Measurements from ENCODE around the gene MKS1.

The MKS1 gene

DNA sequence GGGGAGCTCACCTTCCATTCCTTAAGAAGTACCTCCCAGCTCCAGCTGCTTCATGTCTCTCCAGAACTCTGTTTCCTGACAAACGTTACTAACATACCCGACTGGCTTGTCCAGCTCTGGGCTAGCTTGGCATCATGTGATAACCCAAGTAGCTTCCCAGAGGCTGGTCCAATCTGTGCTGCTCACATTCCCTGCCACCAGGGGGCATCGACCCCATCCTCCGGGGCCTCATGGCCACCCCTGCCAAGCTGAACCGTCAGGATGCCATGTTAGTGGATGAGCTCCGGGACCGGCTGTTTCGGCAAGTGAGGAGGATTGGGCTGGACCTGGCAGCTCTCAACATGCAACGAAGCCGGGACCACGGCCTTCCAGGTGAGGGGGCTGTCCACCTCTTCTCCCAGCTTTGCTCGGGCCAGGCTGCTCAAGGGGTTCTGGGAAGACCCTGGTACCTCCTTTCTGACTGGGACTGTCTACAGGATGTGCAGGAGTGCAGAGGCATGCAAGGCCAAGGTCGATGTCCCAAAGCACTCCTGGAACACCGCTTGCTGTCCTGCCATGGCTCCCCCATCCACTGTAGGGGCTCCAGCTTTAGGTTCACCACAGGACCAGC, 18.9 kb downstream of the MKS1 start:
- DNase-seq (ENCODE audit: low read depth), result peak; percentile 21

DNA sequence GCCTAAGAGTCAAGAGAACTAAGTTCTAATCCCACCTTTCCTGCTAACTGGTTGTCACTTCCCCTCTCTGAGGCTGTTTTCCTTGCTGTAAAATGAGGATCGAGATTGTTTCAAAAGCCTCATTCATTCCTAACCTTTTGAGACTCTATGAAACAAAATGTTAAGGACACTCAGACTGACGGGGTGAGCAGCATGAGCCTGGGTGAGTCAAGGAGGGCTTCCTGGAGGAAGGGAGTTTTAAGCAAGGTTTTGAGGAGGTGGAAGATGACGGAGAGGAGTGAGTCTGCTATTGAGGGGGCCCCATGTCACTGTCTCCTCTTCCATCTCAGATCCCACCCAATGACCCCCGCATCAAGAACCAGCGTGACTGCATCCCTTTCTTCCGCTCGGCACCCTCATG, 22.4 kb downstream of the MKS1 start:
- no peak for DNase-seq (ENCODE audit: low read depth)

DNA sequence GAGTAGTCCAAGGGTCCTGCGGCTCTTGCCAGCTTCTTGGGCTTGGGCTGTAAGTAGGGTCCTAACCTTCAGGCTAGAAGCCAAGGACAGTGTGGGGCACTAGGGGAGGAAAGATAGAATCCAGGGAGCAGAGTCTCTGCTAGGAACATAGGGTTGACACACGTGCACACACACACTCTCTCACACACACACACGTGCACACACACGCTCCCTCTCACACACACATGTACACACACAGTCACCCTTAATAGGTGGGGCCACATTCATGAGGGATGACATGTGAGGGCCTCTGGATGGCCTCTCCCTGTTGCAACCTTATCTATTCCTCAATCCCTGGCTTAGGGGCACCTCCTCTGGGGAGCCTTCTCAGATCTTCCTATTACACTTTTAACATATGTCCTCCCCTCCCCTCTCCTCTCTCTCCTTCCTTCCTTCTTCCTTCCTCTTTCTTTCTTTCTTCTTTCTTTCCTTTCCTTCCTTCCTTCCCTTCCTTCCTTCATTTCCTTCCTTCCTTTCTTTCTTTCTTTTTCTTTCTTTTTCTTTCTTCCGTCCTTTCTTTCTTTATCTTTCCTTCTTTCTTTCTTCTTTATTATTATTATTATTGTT, 23.4 kb downstream of the MKS1 start:
- no peak for DNase-seq (ENCODE audit: low read depth)

DNA sequence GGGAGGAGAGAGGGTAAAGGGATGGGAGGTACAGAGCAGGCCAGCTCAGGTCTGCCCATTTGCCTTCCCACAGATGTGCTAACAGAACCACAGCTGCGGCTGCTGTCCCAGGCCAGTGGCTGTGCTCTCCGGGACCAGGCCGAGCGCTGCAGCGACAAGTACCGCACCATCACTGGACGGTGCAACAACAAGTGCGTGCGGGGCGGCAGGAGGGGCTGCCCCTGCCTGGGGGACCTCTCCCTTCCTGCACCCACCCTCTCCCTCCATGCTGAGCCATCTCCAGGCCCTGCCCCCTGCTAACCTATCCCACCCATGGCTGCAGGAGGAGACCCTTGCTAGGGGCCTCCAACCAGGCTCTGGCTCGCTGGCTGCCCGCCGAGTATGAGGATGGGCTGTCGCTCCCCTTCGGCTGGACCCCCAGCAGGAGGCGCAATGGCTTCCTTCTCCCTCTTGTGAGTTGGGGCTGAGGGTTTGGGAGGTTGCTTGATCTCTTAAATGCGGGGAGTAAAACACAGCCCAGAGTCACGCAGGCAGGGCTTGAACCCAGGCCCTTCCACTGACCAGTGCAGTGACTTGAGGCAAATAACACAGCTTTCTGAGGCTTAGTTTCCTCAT, 25.3 kb downstream of the MKS1 start:
- DNase-seq (ENCODE audit: low read depth), result no peak

DNA sequence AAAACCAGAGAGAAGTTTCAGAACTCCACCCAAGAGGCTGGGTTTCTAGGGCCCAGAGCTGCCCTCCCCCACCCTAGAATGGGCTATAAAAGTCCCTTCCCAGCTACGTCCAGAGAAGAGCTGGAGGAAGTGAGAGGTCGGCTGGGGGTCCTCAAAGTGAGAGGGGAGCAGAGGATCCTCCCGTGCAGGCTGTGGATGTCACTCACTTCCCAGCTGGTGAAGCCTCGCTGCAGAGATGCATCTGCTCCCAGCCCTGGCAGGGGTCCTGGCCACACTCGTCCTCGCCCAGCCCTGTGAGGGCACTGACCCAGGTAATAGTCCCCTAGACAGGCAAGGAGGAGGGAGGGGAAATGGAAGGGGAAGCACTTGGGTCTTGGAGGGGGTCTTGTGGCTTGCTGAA, 26.4 kb downstream of the MKS1 start, which contains the start of gene EPX:
Gene EPX, plus strand, starts transcription at position 115 of the 400 bp plus-strand sequence. Its CDS starts 121 bp downstream, at position 236.
- no peak for DNase-seq (ENCODE audit: low read depth)

DNA sequence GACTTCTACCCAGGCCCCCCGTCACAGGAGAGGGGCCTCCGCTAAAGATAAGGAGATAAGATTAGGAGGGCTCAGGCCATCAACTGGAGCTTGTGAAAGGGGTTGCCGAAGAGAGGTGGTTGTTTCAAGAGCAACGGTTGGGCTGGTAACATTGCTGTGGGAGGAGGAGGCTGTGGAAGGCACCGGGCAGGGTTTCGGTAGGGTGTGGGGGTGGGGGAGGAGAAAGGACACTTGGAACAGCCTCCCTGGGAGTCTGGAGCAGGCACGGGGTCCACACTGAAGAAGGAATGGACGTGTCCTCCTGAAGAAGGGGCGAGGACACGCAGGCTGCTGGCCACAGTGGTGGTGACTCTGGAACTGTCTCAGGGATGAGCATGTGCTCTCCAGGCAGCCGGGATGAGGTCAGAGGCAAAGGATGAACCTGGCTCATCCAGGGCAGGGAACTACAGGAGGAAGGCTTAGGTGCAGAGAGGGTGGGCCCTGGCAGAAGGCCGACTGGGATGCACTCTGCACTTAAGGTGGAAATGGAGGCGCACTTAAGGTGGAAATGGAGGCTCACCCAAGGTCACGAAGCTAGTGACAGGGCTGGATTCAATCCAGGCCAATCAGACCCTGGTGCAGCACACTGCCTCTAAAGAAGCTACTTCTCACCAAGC, 27.7 kb downstream of the MKS1 start:
- no peak for DNase-seq (ENCODE audit: low read depth)

DNA sequence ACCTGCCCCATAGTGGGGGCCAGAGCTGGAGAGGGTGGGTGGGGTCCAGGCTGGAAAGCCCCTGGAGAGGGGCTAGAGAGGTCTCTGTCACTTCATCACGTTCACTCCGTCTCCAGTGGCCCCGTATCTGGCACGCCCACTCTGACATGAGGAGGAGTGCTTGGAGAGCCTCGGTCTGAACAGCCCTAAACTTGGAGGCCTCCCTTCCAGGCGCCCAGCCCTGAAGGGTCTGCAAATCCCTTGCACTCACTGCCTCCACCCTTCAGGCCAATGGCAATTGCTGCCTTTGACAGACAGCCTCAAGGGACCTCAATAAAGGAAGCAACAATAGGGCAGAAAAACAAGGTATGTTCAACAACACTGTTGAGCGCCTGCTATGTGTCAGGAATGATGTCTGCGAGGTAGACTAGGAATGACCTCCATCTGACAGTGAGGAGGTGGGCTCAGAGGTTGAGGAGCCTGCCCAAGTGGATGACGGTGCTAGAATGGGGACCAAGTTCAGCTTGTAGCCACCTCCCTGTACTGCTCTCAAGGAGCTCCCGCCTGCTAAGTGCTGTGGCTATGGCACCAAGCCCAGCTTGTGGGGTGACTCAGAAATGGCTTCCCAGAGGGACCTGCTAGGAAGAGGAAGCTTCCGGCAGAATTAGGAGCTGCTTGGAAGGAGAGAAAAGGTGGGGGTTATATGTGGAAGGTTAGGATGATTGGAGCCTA, 29.5 kb downstream of the MKS1 start:
- no peak for DNase-seq (ENCODE audit: low read depth)

DNA sequence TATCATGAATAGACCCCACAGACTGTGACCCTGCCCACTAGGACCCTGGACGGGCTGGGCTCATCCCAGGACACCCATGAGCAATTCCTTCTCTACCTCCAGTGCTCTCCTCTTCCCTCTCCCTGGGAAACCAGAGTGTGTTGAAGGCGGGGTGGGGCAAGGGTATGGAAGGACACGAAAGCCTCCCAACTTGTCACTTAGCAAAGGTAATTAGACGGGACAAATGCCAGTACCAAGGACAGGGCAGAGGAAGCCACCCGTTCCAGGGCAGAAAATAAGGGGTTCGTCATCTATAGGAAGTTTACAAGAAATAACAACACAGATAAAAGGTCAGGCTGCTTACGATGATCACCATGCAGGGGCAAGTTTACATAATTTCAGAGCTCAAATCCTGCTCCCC, 31.4 kb downstream of the MKS1 start:
- DNase-seq (ENCODE audit: low read depth), result no peak

DNA sequence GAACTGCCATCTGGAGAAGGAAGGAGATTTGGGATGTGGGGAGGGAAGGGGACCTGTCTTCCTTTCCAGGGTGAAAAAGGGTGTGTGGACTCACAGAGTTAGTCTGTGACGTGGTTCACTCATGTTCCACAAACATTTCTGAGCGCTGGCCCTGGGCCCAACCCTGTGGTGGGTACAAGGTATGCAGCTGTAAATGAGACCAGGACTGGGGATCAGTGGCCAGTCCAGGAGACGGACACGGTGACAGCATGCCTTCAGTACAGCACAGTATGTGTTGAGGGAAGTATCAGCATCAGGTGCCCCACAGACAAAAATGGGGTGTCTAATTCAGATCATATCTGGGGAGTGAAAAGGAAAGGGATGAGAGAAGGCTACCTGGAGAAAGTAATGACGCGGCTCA, 32.0 kb downstream of the MKS1 start:
- no peak for DNase-seq (ENCODE audit: low read depth)

DNA sequence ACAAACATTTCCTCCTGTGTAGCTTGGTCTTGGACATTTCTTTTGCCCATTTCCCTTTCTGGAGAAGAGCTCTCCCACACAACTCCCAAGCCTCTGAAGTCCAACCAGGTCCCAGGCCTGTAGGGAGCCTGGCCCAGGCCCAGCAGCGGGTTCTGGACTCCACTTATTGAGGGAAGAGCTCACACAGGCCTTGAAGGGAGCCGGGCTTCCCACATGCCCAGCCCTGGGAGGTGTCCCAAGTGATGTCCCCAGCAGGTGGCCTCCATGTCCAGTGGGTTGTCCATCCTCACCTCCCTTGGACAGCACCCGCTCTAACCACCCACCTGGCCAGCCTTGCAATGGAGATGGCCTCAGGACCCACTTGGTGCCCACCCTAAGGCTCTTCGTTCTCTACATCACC, 32.5 kb downstream of the MKS1 start:
- DNase-seq (ENCODE audit: low read depth), result no peak

DNA sequence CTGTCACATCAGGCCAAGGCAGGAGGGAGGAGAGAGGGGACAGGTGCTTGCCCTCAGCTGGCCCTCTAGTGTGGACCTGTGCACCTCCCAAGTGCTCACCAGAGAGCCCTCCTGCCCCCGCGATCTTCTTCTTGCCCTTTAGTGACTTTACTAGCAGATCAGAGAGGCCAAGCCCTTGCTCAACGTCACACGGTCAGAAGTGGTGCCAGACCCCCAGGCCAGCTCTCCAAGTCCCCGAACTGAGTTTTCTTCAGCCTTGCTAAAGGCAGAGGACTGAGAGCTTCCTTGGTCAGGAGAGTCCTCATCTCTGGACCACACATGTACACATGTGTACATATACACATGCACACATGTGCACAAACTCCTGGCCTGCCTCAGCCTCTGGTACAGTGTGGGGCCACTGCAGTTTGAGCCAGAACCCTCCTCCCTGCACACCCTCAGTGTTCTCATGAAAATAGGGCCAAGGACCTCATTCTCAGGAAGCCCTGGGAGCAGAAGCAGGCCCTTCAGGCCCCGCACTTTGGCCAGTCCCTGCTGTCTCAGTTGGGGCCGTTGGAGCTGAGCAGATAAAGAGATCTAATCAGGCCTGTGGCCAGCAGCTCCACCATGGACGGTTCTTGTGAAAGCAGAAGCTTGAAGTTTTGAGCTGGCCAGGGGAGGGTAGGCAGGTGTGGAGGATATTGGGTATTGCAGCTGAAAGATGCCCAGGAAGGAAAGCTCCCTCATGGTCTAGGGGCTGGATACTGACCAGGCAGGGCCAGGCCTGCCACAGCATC, 33.9 kb downstream of the MKS1 start:
- no peak for DNase-seq (ENCODE audit: low read depth)

DNA sequence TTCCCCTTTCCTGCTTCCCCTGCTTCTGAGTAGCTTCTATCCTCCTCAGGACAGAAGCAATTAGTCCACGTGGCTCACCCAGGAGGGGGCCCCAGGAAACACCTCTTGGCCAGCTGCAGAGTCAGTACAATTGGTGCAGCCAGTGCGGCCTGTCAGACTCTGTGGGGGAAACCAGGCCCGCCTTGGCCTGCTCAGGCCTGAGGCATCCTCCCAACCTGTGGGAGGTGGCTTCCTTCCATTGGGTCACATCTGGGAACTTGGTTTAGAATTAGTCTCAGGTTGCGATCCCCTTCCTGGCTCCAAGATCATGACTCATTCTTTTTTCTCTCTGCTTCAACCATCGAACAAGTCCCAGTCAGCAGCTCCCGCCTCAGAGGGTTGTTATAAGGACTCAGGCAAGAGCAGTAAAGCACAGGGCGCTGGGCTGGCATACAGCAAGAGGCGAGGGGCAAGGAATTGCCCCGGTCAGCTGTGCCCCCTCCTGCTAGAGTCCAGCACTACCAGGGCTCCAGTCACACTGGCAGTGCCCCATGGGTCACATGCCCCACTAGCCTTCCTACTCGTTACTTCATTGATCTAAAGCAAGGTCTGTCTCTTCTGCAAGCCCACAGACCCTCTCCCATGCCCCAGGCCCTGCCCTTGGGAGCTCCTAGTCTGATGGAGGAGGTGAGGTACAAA, 34.6 kb downstream of the MKS1 start:
- no peak for DNase-seq (ENCODE audit: low read depth)

DNA sequence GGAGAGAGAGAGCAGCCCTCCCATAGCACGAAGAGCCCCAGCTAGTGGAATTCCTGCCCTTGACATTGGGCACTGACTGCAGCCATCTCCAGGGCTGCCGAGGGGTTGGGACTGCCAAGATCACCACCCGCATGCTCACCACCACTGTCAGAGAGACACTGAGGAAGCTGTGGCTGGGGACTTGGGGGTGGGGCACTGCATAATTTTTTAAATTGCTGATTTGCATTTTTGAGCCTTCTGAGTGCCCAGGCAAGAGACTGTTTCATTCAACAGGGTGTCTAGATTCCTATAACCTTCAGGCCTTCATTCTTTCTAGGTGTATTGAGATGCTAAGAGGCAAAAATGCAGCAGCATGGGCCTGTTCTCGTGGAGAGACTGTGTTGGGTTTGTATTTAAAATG, 35.5 kb downstream of the MKS1 start:
- DNase-seq (ENCODE audit: low read depth), result no peak

DNA sequence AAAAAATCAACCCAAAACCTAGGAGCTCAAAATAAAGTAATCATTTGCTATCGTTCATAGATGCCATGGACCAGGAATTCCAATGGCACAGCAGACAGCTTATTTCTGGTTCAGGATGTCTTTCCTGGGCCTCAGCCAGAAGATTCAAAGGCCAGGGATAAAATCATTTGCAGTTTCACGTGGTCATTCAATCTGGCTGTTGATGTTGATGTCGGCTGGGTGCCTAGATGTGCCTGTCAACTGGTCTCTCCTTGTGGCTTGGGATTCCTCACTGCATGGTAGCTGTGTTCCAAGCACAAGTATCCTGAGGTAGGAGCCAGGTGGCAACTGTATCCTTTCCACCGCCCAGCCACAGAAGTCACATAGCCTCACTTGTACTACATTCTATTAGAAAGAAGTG, 37.3 kb downstream of the MKS1 start:
- DNase-seq (ENCODE audit: low read depth), result no peak

DNA sequence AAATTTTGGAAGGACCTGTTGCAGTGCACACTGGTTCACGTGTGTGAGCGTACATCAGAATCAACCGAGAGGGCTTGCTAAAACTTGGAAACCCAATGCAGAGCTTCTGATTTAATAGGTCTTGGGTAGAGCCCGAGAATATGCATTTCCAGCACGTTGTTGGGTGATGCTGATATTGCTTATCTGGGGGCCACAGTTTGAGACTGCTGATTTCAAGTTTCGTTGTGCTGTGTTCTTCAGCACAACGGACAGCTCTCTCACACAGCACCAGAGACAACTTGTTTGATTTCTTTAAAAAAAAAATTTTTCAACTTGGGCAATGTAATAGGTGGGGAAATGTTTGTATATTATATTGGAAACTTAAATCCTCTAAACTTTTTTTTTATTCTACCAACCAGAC, 42.9 kb downstream of the MKS1 start:
- no peak for DNase-seq (ENCODE audit: low read depth)

DNA sequence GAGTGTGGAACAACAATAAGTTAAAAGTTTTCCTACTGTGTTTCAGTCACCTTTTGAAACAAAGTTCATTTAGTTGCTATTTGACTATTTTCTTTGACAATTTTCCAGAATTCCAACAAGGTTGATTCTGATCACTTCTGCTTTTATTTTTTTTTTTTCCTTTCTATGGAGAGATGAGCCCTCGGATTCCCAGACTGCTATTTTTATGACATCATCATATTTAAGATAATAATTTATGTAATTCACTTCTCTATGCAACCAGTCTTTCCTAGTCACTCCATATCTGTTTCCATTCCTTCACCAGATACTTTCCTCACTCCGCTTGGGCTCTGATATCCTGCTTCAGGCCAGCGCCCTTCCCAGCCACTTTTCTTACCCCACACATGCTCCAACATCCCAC, 44.2 kb downstream of the MKS1 start:
- DNase-seq (ENCODE audit: low read depth), result no peak

DNA sequence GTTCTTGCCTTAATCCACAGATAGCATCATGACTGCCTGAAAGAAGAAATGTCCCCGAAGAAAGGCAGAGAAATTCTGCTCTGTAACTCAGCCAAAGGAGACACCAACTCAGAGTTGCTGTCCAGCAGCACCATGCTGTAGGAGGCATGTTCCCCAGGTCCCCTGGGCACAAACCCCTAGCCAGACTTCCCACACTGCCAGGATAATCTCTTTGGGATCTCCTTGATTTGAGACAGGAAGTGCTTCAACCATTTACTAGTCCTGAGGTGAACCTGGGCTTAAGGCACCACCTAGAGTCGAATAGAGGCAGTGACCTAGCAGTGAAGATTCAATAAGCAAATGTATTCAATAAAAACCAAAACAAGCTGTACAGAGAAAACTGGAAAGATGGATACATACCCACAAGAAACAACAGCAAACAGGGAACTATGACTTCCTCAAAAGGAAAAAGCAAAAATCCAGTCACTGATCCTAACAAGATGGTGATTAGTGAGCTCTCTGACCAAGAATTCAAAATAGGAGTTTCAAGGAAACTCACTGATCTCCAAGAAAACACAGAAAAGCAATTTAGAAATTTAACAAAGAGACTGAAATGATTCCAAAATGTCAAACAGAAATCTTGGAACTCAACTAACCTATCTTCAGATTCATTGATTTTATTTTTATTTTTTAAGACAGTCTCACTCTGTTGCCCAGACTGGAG, 46.5 kb downstream of the MKS1 start:
- DNase-seq (ENCODE audit: low read depth), result no peak

DNA sequence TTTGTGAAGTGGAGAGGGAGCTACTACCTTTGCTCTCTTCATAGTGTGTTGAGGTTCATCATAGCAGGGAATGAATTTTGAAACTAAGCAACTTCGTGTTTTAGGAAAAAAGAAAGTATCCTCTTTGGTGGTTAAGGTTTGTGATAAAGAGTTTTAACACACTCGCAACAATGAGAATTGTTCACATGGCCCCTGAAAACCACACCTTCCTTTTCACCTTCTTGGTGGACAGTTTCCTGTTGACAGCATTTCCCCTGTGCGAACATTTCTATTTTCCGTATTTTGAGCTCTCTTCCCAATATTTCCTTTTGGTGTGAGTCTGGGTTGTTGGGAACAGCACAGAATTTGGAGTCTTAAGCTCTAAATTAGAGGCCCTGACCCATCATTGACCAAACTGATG, 48.4 kb downstream of the MKS1 start:
- no peak for DNase-seq (ENCODE audit: low read depth)

DNA sequence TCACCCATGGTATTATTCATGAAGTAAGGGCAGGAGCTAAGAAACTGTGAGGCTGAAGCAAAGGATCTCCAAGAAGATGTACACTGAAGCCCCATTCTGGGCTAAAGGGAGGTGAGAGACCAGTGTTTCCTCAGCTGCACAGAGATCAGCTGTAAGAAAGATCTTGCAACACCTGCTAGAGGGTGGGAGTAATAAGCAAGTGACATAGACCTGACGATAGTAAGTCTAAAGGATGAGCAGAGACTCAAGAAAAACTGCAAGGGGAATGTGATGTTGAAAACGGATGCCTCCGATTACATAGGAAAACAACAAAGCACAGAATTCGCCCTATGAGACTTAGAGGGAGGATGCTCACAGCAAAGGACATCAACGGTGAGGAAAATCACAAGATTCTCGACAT, 52.4 kb downstream of the MKS1 start, which contains the start of gene OR4D2:
Gene OR4D2, plus strand, starts transcription at position 301 of the 400 bp plus-strand sequence. CDS start 2,674 bp downstream, outside the sequence.
- no peak for DNase-seq (ENCODE audit: low read depth)

DNA sequence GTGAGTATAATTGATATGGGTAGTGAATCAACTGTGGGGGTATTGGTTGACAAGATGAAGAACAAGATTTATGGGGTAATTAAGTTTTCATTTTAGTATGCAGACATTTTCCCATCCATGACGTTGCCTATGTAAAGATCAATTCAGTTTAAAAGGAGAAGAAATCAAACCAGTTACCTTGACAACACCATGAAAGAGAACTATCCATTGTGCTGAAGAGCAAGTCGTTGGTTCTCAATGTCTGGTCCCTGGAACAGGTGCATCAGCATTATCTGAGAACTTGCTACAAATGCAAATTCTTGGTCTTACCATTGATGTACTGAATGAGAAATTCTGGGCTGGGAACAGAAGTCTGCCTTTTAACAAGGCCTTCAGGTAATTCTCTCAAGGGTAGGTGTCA, 53.1 kb downstream of the MKS1 start:
- no peak for DNase-seq (ENCODE audit: low read depth)

DNA sequence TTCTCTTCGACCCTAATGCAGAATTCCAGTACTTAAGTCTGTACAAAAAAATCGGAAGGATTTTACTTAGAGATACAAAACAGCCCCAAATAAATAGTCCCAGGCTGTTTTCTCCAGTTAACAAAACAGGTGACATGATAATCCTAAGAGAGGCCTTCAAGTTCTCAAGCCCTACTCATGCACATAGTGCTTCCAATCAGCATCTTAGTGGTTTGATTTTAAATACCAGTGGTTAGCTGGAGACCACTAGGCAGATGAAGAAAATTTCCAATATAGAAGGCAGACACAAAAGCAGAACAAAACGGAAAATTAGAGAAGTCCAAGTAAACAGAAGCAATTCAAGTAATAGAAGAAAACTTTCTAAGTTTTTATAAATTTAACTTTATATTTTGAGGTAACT, 57.5 kb downstream of the MKS1 start:
- no peak for DNase-seq (ENCODE audit: low read depth)

Data from CMK (cell line).